HEK293 (cell line): ENCODE measurements around the gene MZT2B.
A peak's percentile ranks its signal among the peaks of the same experiment; 100 is the strongest.
"Not testable (repeated sequence)": the region's sequence is repeated elsewhere in the genome, so short reads cannot be mapped to it uniquely, and the experiment has no call there.

Experiments used
- CTCF ChIA-PET: fragments of 350-600 bp; formaldehyde crosslinking; extraction: SDS; loops from one replicate; lab custom pipeline; 2021; ENCODE audit warnings: antibody characterized with exemption; lab: Yijun Ruan, JAX
- POLR2A ChIA-PET: fragments of 300-600 bp; formaldehyde crosslinking; extraction: SDS; loops from one replicate; lab custom pipeline; 2020; ENCODE audit warnings: antibody characterized with exemption, inconsistent platforms; lab: Yijun Ruan, JAX
- H3K27ac ChIP-seq: fragments of 200-500 bp; sonication (Bioruptor generic); 2 replicates; pipeline ENCODE4 v1.5.1; 2014; ENCODE audit warnings: low read depth, low read length, control low read depth, inconsistent platforms; ENCODE audit errors: extremely low read depth
- H3K36me3 ChIP-seq, 2 experiments: fragments of 200-500 bp in 1 of 2; sonication (Bioruptor generic) in 1 of 2; 1 replicate in 1 of 2; 2 replicates in 1 of 2; pipeline ENCODE4 v1.5.1; 2014 to 2017; ENCODE audit warnings: inconsistent platforms in 2 of 2, low read length in 2 of 2; ENCODE audit not compliant: control insufficient read depth in 2 of 2, insufficient read depth in 1 of 2
- H3K4me1 ChIP-seq: fragments of 200-500 bp; sonication (Bioruptor generic); 2 replicates; pipeline ENCODE4 v1.5.1; 2014; ENCODE audit warnings: mild to moderate bottlenecking, low read length, inconsistent platforms; ENCODE audit not compliant: control insufficient read depth, insufficient read depth
- H3K4me3 ChIP-seq: 2 replicates; pipeline ENCODE4 v1.5.1; 2011; ENCODE audit warnings: low read depth, mild to moderate bottlenecking, control low read depth, low read length, moderate library complexity
- H3K9me3 ChIP-seq: fragments of 200-500 bp; sonication (Bioruptor generic); 2 replicates; pipeline ENCODE4 v1.5.1; 2014; ENCODE audit warnings: low read depth, low read length, inconsistent platforms; ENCODE audit not compliant: control insufficient read depth, insufficient read depth
- KLF7 ChIP-seq: fragments of 450-650 bp; formaldehyde crosslinking; IDR thresholded peaks from 2 replicates; pipeline ENCODE4 v1.5.1; 2016; ENCODE audit warnings: missing biosample characterization, missing genetic modification characterization, borderline replicate concordance
- KLF8 ChIP-seq: fragments of 450-650 bp; formaldehyde crosslinking; IDR thresholded peaks from 2 replicates; pipeline ENCODE4 v1.5.1; 2016; ENCODE audit warnings: missing biosample characterization, missing genetic modification characterization
- KLF9 ChIP-seq: fragments of 450-650 bp; formaldehyde crosslinking; IDR thresholded peaks from 2 replicates; pipeline ENCODE4 v1.5.1; 2016; ENCODE audit warnings: missing biosample characterization, missing genetic modification characterization, low read depth
- OSR2 ChIP-seq: fragments of 450-650 bp; formaldehyde crosslinking; IDR thresholded peaks from 2 replicates; pipeline ENCODE4 v1.5.1; 2016; ENCODE audit warnings: missing biosample characterization, missing genetic modification characterization
- SCRT1 ChIP-seq: fragments of 450-650 bp; formaldehyde crosslinking; IDR thresholded peaks from 2 replicates; pipeline ENCODE4 v1.5.1; 2016; ENCODE audit warnings: missing biosample characterization, missing genetic modification characterization, borderline replicate concordance
- SCRT2 ChIP-seq: fragments of 450-650 bp; formaldehyde crosslinking; IDR thresholded peaks from 2 replicates; pipeline ENCODE4 v1.5.1; 2016; ENCODE audit warnings: missing biosample characterization, missing genetic modification characterization
- YY1 ChIP-seq: fragments of 450-650 bp; formaldehyde crosslinking; IDR thresholded peaks from 2 replicates; pipeline ENCODE4 v1.5.1; 2018; ENCODE audit warnings: missing biosample characterization, missing genetic modification characterization
- YY2 ChIP-seq: fragments of 450-650 bp; formaldehyde crosslinking; IDR thresholded peaks from 2 replicates; pipeline ENCODE4 v1.5.1; 2016; ENCODE audit warnings: missing biosample characterization, missing genetic modification characterization
- ZBTB17 ChIP-seq: fragments of 450-650 bp; formaldehyde crosslinking; IDR thresholded peaks from 2 replicates; pipeline ENCODE4 v1.5.1; 2016; ENCODE audit warnings: missing biosample characterization, missing genetic modification characterization
- ZBTB20 ChIP-seq: fragments of 450-650 bp; formaldehyde crosslinking; IDR thresholded peaks from 2 replicates; pipeline ENCODE4 v1.5.1; 2016; ENCODE audit warnings: missing biosample characterization, missing genetic modification characterization
- ZFP3 ChIP-seq: fragments of 450-650 bp; formaldehyde crosslinking; IDR thresholded peaks from 2 replicates; pipeline ENCODE4 v1.5.1; 2016; ENCODE audit warnings: low read depth, missing biosample characterization, missing genetic modification characterization
- ZNF10 ChIP-seq: fragments of 450-650 bp; formaldehyde crosslinking; IDR thresholded peaks from 2 replicates; pipeline ENCODE4 v1.5.1; 2017; ENCODE audit warnings: missing biosample characterization, missing genetic modification characterization
- ZNF133 ChIP-seq: fragments of 450-650 bp; formaldehyde crosslinking; IDR thresholded peaks from 2 replicates; pipeline ENCODE4 v1.5.1; 2016; ENCODE audit warnings: missing biosample characterization, missing genetic modification characterization
- ZNF2 ChIP-seq: fragments of 450-650 bp; formaldehyde crosslinking; IDR thresholded peaks from 2 replicates; pipeline ENCODE4 v1.5.1; 2016; ENCODE audit warnings: missing biosample characterization, missing genetic modification characterization
- ZNF266 ChIP-seq: fragments of 450-650 bp; formaldehyde crosslinking; IDR thresholded peaks from 2 replicates; pipeline ENCODE4 v1.5.1; 2016; ENCODE audit warnings: missing biosample characterization, missing genetic modification characterization, low read depth
- ZNF302 ChIP-seq: fragments of 450-650 bp; formaldehyde crosslinking; IDR thresholded peaks from 2 replicates; pipeline ENCODE4 v1.5.1; 2016; ENCODE audit warnings: missing biosample characterization, missing genetic modification characterization, low read depth
- ZNF341 ChIP-seq: fragments of 450-650 bp; formaldehyde crosslinking; IDR thresholded peaks from 2 replicates; pipeline ENCODE4; 2016; ENCODE audit warnings: low read depth, missing biosample characterization, missing genetic modification characterization
- ZNF423 ChIP-seq: fragments of 450-650 bp; formaldehyde crosslinking; IDR thresholded peaks from 2 replicates; pipeline ENCODE4 v1.5.1; 2016; ENCODE audit warnings: missing biosample characterization, missing genetic modification characterization
- ZNF473 ChIP-seq: fragments of 450-650 bp; formaldehyde crosslinking; IDR thresholded peaks from 2 replicates; pipeline ENCODE4 v1.5.1; 2017; ENCODE audit warnings: missing biosample characterization, missing genetic modification characterization
- ZNF623 ChIP-seq: fragments of 450-650 bp; formaldehyde crosslinking; IDR thresholded peaks from 2 replicates; pipeline ENCODE4 v1.5.1; 2016; ENCODE audit warnings: missing biosample characterization, missing genetic modification characterization
- ZSCAN16 ChIP-seq: fragments of 450-650 bp; formaldehyde crosslinking; IDR thresholded peaks from 2 replicates; pipeline ENCODE4 v1.5.1; 2016; ENCODE audit warnings: missing biosample characterization, missing genetic modification characterization
- ZSCAN30 ChIP-seq: fragments of 450-650 bp; IDR thresholded peaks from 2 replicates; pipeline ENCODE4 v1.5.1; 2018; ENCODE audit warnings: missing biosample characterization, mild to moderate bottlenecking, missing genetic modification characterization, moderate library complexity
- TF ChIP-seq, protein P1 (sequence below): fragments of 450-650 bp; formaldehyde crosslinking; conservative IDR thresholded peaks from 2 replicates; pipeline ENCODE4 v1.5.1; 2016; ENCODE audit warnings: low read depth, missing biosample characterization, missing genetic modification characterization

The MZT2B gene

DNA sequence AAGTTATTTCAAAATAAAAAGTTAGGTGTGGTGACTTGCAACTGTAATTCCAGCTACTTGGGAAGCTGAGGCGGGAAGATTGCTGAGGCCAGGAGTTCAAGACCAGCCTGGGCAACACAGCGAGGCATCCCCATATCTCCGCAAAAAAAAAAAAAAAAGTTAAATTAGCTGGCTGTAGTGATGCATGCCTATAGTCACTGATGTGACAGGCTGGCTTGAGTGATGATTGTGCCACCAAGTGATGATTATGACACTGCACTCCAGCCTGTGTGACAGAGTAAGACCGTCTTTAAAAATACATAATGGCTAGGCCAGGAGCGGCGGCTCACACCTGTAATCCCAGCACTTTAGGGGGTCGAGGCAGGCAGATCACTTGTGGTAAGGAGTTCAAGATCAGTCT, 12.2 kb upstream of the MZT2B start (continued):
- TF ChIP-seq ZBTB20 (tag by site-specific recombination) (no peak), ZSCAN16 (tag by site-specific recombination) (no peak)

DNA sequence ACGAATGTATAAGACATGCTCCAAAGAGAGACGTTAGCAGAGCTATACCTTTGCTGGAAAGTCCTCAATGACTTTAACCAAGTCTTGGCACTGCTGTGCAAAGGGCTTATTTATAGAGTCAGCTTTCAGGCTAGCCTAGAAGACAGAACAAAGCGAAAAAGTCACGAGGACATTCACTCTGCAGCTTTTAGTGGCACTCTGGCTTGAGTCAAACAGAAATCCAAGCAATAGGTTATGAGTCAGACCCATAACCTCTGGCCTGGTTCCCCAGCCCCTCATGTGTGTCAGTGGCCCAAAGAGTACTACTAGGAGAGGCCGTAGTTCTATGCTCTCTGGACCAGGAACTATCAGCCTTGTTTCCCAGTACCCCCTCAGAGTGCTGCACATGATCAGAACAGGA, 7.2 kb upstream of the MZT2B start:
- CTCF ChIA-PET, H3K4me3 ChIP-seq, H3K4me1 ChIP-seq, H3K9me3 ChIP-seq, H3K27ac ChIP-seq, POLR2A ChIA-PET: not testable (repeated sequence)
- H3K36me3 ChIP-seq: peaks cover 19 to 84% of the 10 kb centered on the region in 2 experiments; a peak in 2 of 3 replicates

DNA sequence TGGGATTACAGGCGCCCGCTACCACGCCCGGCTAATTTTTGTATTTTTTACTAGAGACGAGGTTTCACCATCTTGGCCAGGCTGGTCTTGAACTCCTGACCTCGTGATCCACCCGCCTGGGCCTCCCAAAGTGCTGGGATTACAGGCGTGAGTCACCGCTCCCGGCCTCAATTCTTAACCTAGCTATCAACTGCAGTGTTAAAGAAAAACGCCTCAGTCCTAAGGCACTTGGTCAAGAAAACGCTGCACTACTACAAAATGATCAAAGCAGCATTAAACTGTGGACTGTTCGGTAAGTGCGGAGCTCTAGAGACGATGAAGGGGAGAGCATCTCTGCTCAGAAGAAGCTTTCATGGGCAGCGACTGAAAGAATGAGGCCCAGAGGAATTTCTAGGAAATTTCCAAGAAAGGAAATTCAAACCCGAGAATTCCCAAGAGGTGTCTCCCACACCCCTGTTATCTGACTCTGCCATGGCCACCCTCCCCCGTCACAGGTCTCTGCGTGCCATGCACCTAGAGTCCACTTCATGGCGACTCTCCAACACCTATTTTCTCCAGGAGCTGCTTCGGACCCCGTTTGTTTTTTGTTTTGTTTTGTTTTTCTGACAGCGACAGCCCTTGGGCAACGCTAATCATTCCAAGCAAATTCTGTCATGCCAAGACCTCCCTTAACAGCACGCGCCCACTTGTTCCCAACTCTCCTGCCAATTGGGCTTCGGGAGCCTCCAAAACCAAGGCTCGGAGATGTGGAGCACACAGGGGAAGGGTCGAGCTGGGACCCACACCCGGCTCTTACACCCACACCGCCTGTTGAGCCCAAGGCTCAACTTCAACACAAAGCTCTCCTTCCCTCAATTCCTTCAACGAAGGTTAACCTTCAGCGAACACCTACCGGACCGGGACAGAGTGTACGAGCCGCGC, 1.4 kb upstream of the MZT2B start:
- POLR2A ChIA-PET: interaction anchor here (0.7 to 1.4 kb wide), 4 partner anchors 75 to 161 kb away, joined by 3 to 9 read pairs (median 8); partner anchors contain the start of gene IMP4
- CTCF ChIA-PET: interaction anchor here (0.6 to 5.4 kb wide), 4 partner anchors 9 to 192 kb away, joined by 4 to 41 read pairs (median 4); no protein-coding TSS in a partner anchor
- not testable (repeated sequence) for H3K4me1 ChIP-seq, H3K9me3 ChIP-seq
- peaks cover 6 to 47% of the 10 kb centered on the region in 2 experiments; a peak in 2 of 3 replicates for H3K36me3 ChIP-seq
- peak overlapping the region; percentile 93 for H3K4me3 ChIP-seq
- peak overlapping the region; percentile 79 for H3K27ac ChIP-seq

DNA sequence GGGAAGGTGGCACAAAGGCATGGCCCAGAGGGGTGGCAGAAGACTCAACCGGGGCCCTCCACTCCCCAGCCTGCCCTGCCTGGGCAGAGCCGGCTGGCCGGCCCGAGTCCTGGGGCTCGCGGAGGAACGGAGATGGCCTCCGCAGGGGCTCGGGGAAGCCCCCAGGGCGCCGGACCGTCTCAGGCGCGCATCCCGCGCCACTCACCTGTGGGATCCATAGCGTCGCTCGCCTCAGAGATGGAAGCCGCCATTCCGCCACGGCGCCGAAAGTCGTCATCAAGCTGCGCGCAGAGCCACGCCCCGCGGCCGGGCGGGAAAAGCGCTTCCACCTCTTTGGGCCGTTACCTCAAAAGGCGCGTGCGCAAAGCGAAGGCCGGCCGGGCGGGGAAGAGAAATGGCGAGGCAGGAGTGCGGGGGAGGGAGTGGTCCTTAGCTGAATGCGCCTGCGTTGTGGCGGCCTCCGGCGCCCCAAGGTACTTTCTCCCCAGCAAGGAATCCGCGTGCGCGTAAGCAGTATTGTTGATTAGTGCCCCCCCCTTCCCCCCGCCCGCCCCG, 660 bp upstream of the MZT2B start, which contains the start of gene SMPD4:
Gene SMPD4, minus strand, starts transcription at position 278 of the 555 bp plus-strand sequence. CDS start 5,010 bp downstream, outside the sequence.
- H3K4me3 ChIP-seq: peak within 1 kb of the TSS; percentile 93
- 0 out of 2 replicates have a peak, but pooled peaks cover 5% of the 10 kb centered on the region for H3K4me1 ChIP-seq
- ChIA-PET CTCF (interaction anchor here (0.6 to 5.4 kb wide), 5 partner anchors 10 to 191 kb away, joined by 4 to 41 read pairs (median 5); partner anchors contain the start of gene IMP4), POLR2A (interaction anchor here (0.7 to 1.4 kb wide), 4 partner anchors 75 to 161 kb away, joined by 3 to 9 read pairs (median 8); partner anchors contain the start of gene IMP4)
- peaks cover 6 to 46% of the 10 kb centered on the region in 2 experiments; a peak in 2 of 3 replicates for H3K36me3 ChIP-seq
- H3K27ac ChIP-seq: peak within 1 kb of the TSS; percentile 79
- no peaks in the 10 kb centered on the region for H3K9me3 ChIP-seq
- TF ChIP-seq ZNF302 (tag by site-specific recombination): no peak
- TF ChIP-seq, protein P1, sequence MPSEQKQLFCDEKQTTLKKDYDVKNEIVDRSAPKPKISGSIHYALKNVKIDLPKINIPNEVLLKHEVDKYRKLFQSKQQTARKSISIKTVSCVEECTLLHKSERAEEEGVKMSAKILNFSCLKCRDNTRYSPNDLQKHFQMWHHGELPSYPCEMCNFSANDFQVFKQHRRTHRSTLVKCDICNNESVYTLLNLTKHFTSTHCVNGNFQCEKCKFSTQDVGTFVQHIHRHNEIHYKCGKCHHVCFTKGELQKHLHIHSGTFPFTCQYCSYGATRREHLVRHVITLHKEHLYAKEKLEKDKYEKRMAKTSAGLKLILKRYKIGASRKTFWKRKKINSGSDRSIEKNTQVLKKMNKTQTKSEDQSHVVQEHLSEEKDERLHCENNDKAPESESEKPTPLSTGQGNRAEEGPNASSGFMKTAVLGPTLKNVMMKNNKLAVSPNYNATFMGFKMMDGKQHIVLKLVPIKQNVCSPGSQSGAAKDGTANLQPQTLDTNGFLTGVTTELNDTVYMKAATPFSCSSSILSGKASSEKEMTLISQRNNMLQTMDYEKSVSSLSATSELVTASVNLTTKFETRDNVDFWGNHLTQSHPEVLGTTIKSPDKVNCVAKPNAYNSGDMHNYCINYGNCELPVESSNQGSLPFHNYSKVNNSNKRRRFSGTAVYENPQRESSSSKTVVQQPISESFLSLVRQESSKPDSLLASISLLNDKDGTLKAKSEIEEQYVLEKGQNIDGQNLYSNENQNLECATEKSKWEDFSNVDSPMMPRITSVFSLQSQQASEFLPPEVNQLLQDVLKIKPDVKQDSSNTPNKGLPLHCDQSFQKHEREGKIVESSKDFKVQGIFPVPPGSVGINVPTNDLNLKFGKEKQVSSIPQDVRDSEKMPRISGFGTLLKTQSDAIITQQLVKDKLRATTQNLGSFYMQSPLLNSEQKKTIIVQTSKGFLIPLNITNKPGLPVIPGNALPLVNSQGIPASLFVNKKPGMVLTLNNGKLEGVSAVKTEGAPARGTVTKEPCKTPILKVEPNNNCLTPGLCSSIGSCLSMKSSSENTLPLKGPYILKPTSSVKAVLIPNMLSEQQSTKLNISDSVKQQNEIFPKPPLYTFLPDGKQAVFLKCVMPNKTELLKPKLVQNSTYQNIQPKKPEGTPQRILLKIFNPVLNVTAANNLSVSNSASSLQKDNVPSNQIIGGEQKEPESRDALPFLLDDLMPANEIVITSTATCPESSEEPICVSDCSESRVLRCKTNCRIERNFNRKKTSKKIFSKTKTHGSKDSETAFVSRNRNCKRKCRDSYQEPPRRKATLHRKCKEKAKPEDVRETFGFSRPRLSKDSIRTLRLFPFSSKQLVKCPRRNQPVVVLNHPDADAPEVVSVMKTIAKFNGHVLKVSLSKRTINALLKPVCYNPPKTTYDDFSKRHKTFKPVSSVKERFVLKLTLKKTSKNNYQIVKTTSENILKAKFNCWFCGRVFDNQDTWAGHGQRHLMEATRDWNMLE (tag by site-specific recombination): no peak
- no peak for TF ChIP-seq ZNF266 (tag by site-specific recombination)
- peak; percentile 96 for TF ChIP-seq SCRT2
- TF ChIP-seq ZNF133 (tag by site-specific recombination): no peak
- peak; percentile 81 for TF ChIP-seq YY1 (tag by site-specific recombination)
- TF ChIP-seq ZSCAN30: no peak
- 0 out of 2 replicates have a peak, but pooled peaks have one; percentile 32 for TF ChIP-seq ZBTB17 (tag by site-specific recombination)
- TF ChIP-seq ZNF473 (tag by site-specific recombination): no peak
- TF ChIP-seq SCRT1: peak; percentile 56; the same call in 1 of the 2 replicates
- peak; percentile 88 for TF ChIP-seq KLF9 (tag by site-specific recombination)
- no peak for TF ChIP-seq ZNF10 (tag by site-specific recombination)
- TF ChIP-seq KLF8 (tag by site-specific recombination): peak; percentile 94
- no peak for TF ChIP-seq OSR2
- TF ChIP-seq ZNF623 (tag by site-specific recombination): no peak
- TF ChIP-seq ZNF423 (tag by site-specific recombination): no peak
- peak; percentile 95 for TF ChIP-seq KLF7 (tag by site-specific recombination)
- TF ChIP-seq ZNF2 (tag by site-specific recombination): no peak
- TF ChIP-seq ZNF341: peak; percentile 44
- peak; percentile 88 for TF ChIP-seq YY2 (tag by site-specific recombination)
- no peak for TF ChIP-seq ZBTB20 (tag by site-specific recombination)
- no peak for TF ChIP-seq ZFP3
